Lung (tissue), 12 donors: Measurements from ENCODE around the gene SUMO1. TPM values are rescaled to one million over a fixed set of nuclear protein-coding genes. Genes with fewer than 3 reads are reported as not detected.
"Not testable (repeated sequence)": the region's sequence is repeated elsewhere in the genome, so short reads cannot be mapped to it uniquely, and the experiment has no call there.

ENCODE experiments used
- ATAC-seq: fragments of 200-7000 bp; cut with Tn5 transposase; one replicate; pipeline ENCODE4 v1.9.1; 2020; ENCODE audit warnings: moderate number of reproducible peaks; ENCODE audit not compliant: insufficient read depth, low FRiP score
- DNase-seq, 3 donors: peaks; one replicate each; pipeline ENCODE4 v3.0.0-alpha.2; 2013 to 2017
- H3K27ac ChIP-seq, 2 donors: one replicate each; pipeline ENCODE4 v1.5.1; 2013; ENCODE audit warnings: mild to moderate bottlenecking in 2 of 2, moderate library complexity in 2 of 2, control low read depth in 1 of 2, inconsistent platforms in 1 of 2, low read depth in 1 of 2, low read length in 1 of 2
- H3K27me3 ChIP-seq, 3 donors: one replicate each; pipeline ENCODE4 v1.5.1; 2013; ENCODE audit warnings: low read length in 2 of 3; ENCODE audit not compliant: control insufficient read depth in 3 of 3, insufficient read depth in 3 of 3
- H3K36me3 ChIP-seq, 4 donors: one replicate each; pipeline ENCODE4 v1.5.1; 2013; ENCODE audit warnings: low read length in 4 of 4, mild to moderate bottlenecking in 1 of 4, moderate library complexity in 1 of 4; ENCODE audit not compliant: control insufficient read depth in 4 of 4, insufficient read depth in 4 of 4
- H3K4me1 ChIP-seq, 5 donors: one replicate each; pipeline ENCODE4 v1.5.1; 2013; ENCODE audit warnings: low read length in 5 of 5, mild to moderate bottlenecking in 2 of 5, moderate library complexity in 1 of 5; ENCODE audit not compliant: control insufficient read depth in 5 of 5, insufficient read depth in 5 of 5
- H3K4me3 ChIP-seq: one replicate; pipeline ENCODE4 v1.5.1; 2013; ENCODE audit warnings: mild to moderate bottlenecking, control low read depth, moderate library complexity
- H3K9ac ChIP-seq, 2 donors: one replicate each; pipeline ENCODE4 v1.5.1; 2013; ENCODE audit warnings: low read length in 2 of 2, control low read depth in 1 of 2; ENCODE audit not compliant: insufficient read depth in 1 of 2
- H3K9me3 ChIP-seq, 4 donors: one replicate each; pipeline ENCODE4 v1.5.1; 2013; ENCODE audit warnings: low read length in 3 of 4, mild to moderate bottlenecking in 1 of 4, moderate library complexity in 1 of 4; ENCODE audit not compliant: control insufficient read depth in 4 of 4, insufficient read depth in 3 of 4
- WGBS, 2 donors: extraction: QIAGEN DNeasy Blood & Tissue Kit; methylation state at CpG; one replicate each; pipeline ENCODE4 v1.1.7; 2013; 5-methylcytosine and 5-hydroxymethylcytosine counted together
- polyA plus RNA-seq, 2 donors: library from polyadenylated mRNA; stranded (reverse); fragments of 200-250 nt; gene quantifications; one replicate each; pipeline ENCODE4 v1.2.1, GENCODE V29; 2013
- total RNA-seq, 2 donors: library from RNA; depleted of rRNA in 1 of 2; stranded (reverse); fragments of >200 nt in 1 of 2; gene quantifications; one replicate each; pipeline ENCODE4 v1.2.1, GENCODE V29; 2014 to 2021
- TF ChIP-seq, protein P1 (sequence below): IDR thresholded peaks from 2 replicates; pipeline ENCODE4 v1.5.1; 2012; ENCODE audit warnings: mild to moderate bottlenecking; ENCODE audit errors: control extremely low read depth, extremely low read depth
- donor health status: control.
- donor health status: control.
- donor health status: Bipolar disorder and iron deficiency.
- donor health status: healthy.
- donor health status: DM: yes; HTN: yes; CAD: no.

The SUMO1 gene
- total and polyA plus RNA-seq, 4 donors: 59.9 to 105 (median 83.2) TPM

DNA sequence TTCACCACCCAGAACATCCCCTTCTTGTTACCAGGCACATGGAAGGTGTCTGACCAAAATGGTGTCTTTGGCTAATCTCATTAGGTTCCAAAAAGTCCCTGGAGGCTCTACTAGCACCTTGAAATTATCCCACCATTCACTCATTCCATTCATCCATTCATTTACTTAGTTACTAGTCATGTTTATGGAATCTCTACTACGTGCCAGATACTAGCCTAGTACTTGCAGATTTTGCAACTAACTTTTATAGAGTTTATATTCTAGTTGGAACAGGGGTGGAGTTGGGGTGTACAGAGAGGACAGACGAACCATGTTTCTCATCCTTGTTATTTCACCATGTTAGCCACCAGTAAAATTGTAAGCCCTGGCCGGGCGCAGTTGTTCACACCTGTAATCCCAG is 23.1 kb upstream of the SUMO1 start:
- Histone ChIP-seq H3K36me3 (peaks cover 0 to 4% (median 0%) of the 10 kb centered on the region in 4 donors), H3K27ac (no peak overlapping the region), H3K4me1 (no peaks in the 10 kb centered on the region), H3K4me3 (no peak overlapping the region), H3K9me3 (no peaks in the 10 kb centered on the region), H3K9ac (no peak overlapping the region), H3K27me3 (no peaks in the 10 kb centered on the region)
- 64 to 85% methylated on average over 4 of the region's 4 CpGs for WGBS, 2 donors
- no peak for DNase-seq
- TF ChIP-seq, protein P1, sequence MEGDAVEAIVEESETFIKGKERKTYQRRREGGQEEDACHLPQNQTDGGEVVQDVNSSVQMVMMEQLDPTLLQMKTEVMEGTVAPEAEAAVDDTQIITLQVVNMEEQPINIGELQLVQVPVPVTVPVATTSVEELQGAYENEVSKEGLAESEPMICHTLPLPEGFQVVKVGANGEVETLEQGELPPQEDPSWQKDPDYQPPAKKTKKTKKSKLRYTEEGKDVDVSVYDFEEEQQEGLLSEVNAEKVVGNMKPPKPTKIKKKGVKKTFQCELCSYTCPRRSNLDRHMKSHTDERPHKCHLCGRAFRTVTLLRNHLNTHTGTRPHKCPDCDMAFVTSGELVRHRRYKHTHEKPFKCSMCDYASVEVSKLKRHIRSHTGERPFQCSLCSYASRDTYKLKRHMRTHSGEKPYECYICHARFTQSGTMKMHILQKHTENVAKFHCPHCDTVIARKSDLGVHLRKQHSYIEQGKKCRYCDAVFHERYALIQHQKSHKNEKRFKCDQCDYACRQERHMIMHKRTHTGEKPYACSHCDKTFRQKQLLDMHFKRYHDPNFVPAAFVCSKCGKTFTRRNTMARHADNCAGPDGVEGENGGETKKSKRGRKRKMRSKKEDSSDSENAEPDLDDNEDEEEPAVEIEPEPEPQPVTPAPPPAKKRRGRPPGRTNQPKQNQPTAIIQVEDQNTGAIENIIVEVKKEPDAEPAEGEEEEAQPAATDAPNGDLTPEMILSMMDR: no peak
- no peak for ATAC-seq

DNA sequence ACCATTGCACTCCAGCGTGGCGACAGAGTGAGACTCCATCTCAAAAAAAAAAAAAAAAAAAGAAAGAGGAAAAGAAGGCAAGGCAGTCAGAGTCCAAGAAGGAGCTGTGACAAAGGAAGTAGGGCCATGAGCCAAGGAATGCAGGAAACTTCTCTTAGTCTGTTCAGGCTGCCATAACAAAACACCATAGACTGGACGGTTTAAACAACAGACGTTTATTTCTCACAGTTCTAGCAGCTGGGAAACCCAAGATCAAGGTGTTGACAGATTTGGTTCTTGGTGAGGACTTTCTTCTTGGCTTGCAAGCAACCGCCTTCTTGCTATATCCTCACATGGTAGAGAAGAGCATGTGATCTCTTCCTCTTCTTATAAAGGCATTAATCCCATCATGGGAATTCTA is 13.1 kb upstream of the SUMO1 start:
- H3K4me3 ChIP-seq: no peak overlapping the region
- ATAC-seq: no peak
- TF ChIP-seq, protein P1: no peak
- 65 to 70% methylated on average over 5 of the region's 5 CpGs for WGBS, 2 donors
- H3K27me3 ChIP-seq: no peaks in the 10 kb centered on the region
- H3K4me1 ChIP-seq: no peaks in the 10 kb centered on the region
- H3K36me3 ChIP-seq: no peaks in the 10 kb centered on the region
- peak in 1 of 3 donors; percentile 33 for DNase-seq
- H3K9me3 ChIP-seq: peaks cover 0 to 4% (median 0%) of the 10 kb centered on the region in 4 donors
- H3K27ac ChIP-seq: no peak overlapping the region
- H3K9ac ChIP-seq: no peak overlapping the region

DNA sequence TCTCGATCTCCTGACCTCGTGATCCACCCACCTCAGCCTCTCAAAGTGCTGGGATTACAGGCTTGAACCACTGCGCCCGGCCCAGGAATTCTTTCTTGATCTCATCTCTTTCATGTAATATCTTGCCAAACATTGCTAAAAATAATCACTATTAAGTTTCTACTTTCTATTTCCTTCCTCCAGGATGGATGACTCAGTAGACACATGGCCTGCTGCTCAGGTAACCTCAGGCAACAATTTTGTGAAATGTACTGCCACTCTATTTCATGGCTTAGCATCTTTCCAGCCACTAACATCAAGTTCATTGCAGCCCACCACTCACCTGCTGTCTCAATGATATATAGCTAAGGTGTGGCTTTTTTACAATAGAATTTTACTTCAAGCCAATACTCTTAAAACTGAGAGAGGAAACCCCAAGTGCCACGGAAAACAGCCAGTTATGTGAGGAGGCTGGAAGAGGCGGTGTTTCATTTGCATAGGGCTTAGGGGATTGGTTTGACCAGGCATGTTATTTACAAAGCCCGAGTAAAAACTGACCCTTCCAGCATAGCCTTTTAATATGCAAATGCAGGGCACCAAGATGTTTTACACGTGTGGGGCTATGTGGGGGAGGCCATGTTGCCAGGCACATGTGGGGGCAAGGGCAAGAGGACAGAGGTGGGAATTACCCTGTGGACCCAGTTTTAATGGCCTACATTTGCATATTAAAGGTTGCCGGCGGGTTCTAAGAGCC is 11.3 kb upstream of the SUMO1 start:
- no peak for DNase-seq
- H3K36me3 ChIP-seq: no peaks in the 10 kb centered on the region
- H3K4me3 ChIP-seq: no peak overlapping the region
- no peaks in the 10 kb centered on the region for H3K4me1 ChIP-seq
- H3K27me3 ChIP-seq: no peaks in the 10 kb centered on the region
- WGBS, 2 donors: 68 to 79% methylated on average over 10 of the region's 10 CpGs
- no peak overlapping the region for H3K9ac ChIP-seq
- no peak for ATAC-seq
- TF ChIP-seq, protein P1: no peak
- peaks cover 0 to 4% (median 0%) of the 10 kb centered on the region in 4 donors for H3K9me3 ChIP-seq
- H3K27ac ChIP-seq: no peak overlapping the region

DNA sequence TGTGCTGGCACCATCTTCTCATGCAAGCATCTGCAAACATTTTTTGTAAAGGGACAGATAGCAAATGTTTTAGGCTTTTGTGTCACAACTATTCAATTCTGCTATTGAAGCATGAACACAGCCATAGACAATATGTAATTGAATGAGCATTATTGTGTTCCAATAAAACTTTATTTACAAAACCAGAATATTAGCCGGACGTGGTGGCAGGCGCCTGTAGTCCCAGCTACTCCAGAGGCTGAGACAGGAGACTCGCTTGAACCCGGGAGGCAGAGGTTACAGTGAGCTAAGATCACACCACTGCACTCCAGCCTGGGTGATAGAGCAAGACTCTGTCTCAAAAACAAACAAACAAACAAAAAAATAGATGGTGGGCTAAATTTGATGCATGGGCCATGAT is 9.3 kb upstream of the SUMO1 start:
- H3K36me3 ChIP-seq, H3K9ac ChIP-seq, H3K9me3 ChIP-seq, H3K27me3 ChIP-seq, DNase-seq, ATAC-seq, H3K27ac ChIP-seq, H3K4me1 ChIP-seq, H3K4me3 ChIP-seq: not testable (repeated sequence)
- WGBS, 2 donors: 94 to 97% methylated on average over 5 of the region's 5 CpGs
